Body of pancreas (tissue), 4 donors: ENCODE results near the gene OPRPN. TPM values are rescaled to one million over a fixed set of nuclear protein-coding genes. Genes with fewer than 3 reads are reported as not detected.

Experiments
- ATAC-seq: fragments of 150-250 bp; one replicate; pipeline ENCODE4 v1.9.1; 2016
- DNase-seq, 4 donors: peaks; one replicate each; pipeline ENCODE4 v3.0.0-alpha.2; 2019
- H3K27ac ChIP-seq, 4 donors: fragments of 200-600 bp; sonication (generic); 1 replicate in 3 of 4; 2 replicates in 1 of 4; pipeline versions ENCODE4 v1.5.1 to v1.6.1; 2016 to 2019; ENCODE audit warnings: mild to moderate bottlenecking in 1 of 4, mixed read lengths in 1 of 4, moderate library complexity in 1 of 4
- H3K27me3 ChIP-seq, 2 donors: fragments of 200-600 bp; sonication (generic); one replicate each; pipeline ENCODE4 v1.6.0; 2016; ENCODE audit warnings: mild to moderate bottlenecking in 1 of 2
- H3K36me3 ChIP-seq, 2 donors: fragments of 200-600 bp; sonication (generic); replicated peaks in 1 of 2; 2 replicates each; pipeline ENCODE4 v1.5.1; 2016; ENCODE audit warnings: low read depth in 2 of 2; ENCODE audit not compliant: insufficient read depth in 1 of 2
- H3K4me1 ChIP-seq: fragments of 200-600 bp; sonication (generic); one replicate; pipeline ENCODE4 v1.6.0; 2016
- H3K4me3 ChIP-seq, 2 donors: fragments of 200-600 bp; sonication (generic); 1 replicate in 1 of 2; 2 replicates in 1 of 2; pipeline ENCODE4 v1.5.1; 2016 to 2019
- H3K9me3 ChIP-seq, 3 donors: fragments of 200-600 bp; sonication (generic); 1 replicate in 2 of 3; 2 replicates in 1 of 3; pipeline ENCODE4 v1.5.1; 2016
- POLR2A ChIP-seq, 3 donors: fragments of 450-650 bp; IDR thresholded peaks; one replicate each; pipeline ENCODE4 v1.6.1; 2016; ENCODE audit warnings: antibody characterized with exemption in 3 of 3, mild to moderate bottlenecking in 2 of 3
- WGBS, 2 donors: methylation state at CpG; one replicate each; pipeline ENCODE4 v1.1.5; 2017; 5-methylcytosine and 5-hydroxymethylcytosine counted together
- intact Hi-C: fragments of 100-400 bp; cut with DNase I; formaldehyde crosslinking; loops from one replicate; pipeline ENCODE4 v1.15.1; 2023
- total RNA-seq, 2 donors: library from RNA; depleted of rRNA; stranded (reverse); fragments of >200 nt; gene quantifications; one replicate each; pipeline ENCODE4 v1.1.0, GENCODE V29; 2016
- TF ChIP-seq, protein P1 (sequence below), 7 experiments: fragments of 450-650 bp in 4 of 7; fragments of 200-600 bp in 3 of 7; sonication (generic) in 3 of 7; IDR thresholded peaks; one replicate each; pipeline ENCODE4 v1.5.1; 2016 to 2019; ENCODE audit warnings: antibody characterized with exemption in 7 of 7

OPRPN gene
- total RNA-seq, 2 donors from 2014 or later, result 2.1 TPM; not detected in 1

DNA sequence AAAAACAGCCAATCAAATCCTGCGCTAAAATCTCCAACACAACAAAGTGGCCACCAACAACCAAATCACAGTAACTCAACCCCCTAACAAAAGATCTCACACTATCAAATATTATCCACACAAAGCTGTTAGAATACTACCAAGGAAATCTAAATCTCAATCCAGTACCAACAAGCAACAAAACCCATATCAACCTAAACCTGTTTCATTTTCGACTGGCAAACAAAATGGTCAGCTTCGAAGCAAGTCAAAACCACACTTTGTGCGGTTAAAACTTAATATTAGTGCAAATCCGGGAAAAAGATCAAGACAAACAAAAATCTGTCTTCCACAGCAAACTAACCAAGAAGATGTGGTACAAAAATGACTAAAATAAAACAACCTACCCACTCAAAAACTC is 45.6 kb downstream of the OPRPN start:
- Histone ChIP-seq H3K9me3 (no peaks in the 10 kb centered on the region), H3K27me3 (no peaks in the 10 kb centered on the region), H3K27ac (no peak overlapping the region), H3K4me3 (no peak overlapping the region), H3K4me1 (no peaks in the 10 kb centered on the region), H3K36me3 (no peaks in the 10 kb centered on the region)
- TF ChIP-seq POLR2A (IDR thresholded peaks at IDR 0.05), result no peak
- TF ChIP-seq, protein P1, sequence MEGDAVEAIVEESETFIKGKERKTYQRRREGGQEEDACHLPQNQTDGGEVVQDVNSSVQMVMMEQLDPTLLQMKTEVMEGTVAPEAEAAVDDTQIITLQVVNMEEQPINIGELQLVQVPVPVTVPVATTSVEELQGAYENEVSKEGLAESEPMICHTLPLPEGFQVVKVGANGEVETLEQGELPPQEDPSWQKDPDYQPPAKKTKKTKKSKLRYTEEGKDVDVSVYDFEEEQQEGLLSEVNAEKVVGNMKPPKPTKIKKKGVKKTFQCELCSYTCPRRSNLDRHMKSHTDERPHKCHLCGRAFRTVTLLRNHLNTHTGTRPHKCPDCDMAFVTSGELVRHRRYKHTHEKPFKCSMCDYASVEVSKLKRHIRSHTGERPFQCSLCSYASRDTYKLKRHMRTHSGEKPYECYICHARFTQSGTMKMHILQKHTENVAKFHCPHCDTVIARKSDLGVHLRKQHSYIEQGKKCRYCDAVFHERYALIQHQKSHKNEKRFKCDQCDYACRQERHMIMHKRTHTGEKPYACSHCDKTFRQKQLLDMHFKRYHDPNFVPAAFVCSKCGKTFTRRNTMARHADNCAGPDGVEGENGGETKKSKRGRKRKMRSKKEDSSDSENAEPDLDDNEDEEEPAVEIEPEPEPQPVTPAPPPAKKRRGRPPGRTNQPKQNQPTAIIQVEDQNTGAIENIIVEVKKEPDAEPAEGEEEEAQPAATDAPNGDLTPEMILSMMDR (IDR thresholded peaks at IDR 0.05), result no peak
- ATAC-seq (no peak), DNase-seq (no peak)
- intact Hi-C loops, result no loop called here
- 80 to 85% methylated on average over 5 of the region's 5 CpGs for WGBS, 2 donors

DNA sequence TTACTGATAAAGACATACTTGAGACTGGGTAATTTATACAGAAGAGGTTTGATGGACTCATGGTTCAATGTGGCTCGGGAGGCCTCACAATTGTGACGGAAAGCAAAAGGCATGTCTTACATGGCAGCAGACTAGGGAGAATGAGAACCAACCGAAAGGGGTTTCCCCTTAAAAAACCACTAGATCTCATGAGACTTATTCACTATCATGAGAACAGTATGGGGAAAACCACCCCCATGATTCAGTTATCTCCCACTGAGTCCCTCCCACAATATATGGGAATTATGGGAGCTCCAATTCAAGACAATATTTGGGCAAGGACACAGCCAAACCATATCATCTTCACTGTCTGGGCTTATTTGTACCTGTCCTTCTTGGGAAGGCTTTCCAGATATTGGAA is 51.5 kb downstream of the OPRPN start:
- intact Hi-C loops, result no loop called here
- Histone ChIP-seq H3K4me1 (no peaks in the 10 kb centered on the region), H3K27ac (no peak overlapping the region), H3K9me3 (peaks cover 0 to 5% (median 0%) of the 10 kb centered on the region in 3 donors), H3K27me3 (no peaks in the 10 kb centered on the region), H3K4me3 (no peak overlapping the region), H3K36me3 (no peaks in the 10 kb centered on the region)
- WGBS, 2 donors, result 75 to 78% methylated on average over 3 of the region's 3 CpGs
- no peak for ATAC-seq
- TF ChIP-seq, protein P1 (IDR thresholded peaks at IDR 0.05), result no peak
- no peak for TF ChIP-seq POLR2A (IDR thresholded peaks at IDR 0.05)
- no peak for DNase-seq

DNA sequence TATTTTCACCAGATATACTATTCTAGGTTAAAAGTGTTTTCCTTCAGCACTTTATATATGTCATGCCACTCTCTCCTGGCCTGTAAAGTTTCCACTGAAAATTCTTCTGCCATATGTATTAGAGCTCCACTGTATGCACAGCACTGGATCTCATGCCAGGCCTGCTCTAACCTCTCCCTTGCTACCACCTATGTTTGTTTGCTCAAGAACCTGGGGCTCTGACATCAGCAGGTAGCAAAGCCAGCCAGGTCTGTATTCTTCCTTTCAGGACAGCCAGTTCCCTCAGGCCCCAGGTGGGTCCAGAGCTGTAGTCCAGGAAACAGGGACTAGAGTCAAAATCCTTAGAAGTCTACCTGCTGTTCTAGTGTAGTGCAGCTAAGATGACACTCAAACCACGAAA is 55.2 kb downstream of the OPRPN start:
- TF ChIP-seq POLR2A (IDR thresholded peaks at IDR 0.05), result no peak
- TF ChIP-seq, protein P1 (IDR thresholded peaks at IDR 0.05), result no peak
- no peaks in the 10 kb centered on the region for H3K4me1 ChIP-seq
- H3K36me3 ChIP-seq, result no peaks in the 10 kb centered on the region
- no peak overlapping the region for H3K4me3 ChIP-seq
- peaks cover 0 to 5% (median 0%) of the 10 kb centered on the region in 3 donors for H3K9me3 ChIP-seq
- H3K27me3 ChIP-seq, result no peaks in the 10 kb centered on the region
- intact Hi-C loops, result no loop called here
- H3K27ac ChIP-seq, result no peak overlapping the region
- no peak for DNase-seq
- no peak for ATAC-seq
- WGBS, 2 donors, result 0 to 20% methylated on average over 1 of the region's 1 CpG

Other genes starting within 250 kb of the OPRPN start
- not detected for gene PRR27, start 243.7 kb upstream of the OPRPN start, total RNA-seq
- gene ODAM, start 202.2 kb upstream of the OPRPN start, total RNA-seq, result 1 to 10 TPM in 1 of 2 donors, not detected in 1; 2.6 TPM
- gene FDCSP, start 171.8 kb upstream of the OPRPN start, total RNA-seq, result not detected
- not detected for gene CSN3, start 155.3 kb upstream of the OPRPN start, total RNA-seq
- gene CABS1, start 63.0 kb upstream of the OPRPN start, total RNA-seq, result not detected
- gene SMR3A, start 37.2 kb upstream of the OPRPN start, total RNA-seq, result not detected
- not detected for gene SMR3B, start 14.8 kb upstream of the OPRPN start, total RNA-seq
- not detected for gene MUC7, start 74.3 kb downstream of the OPRPN start, total RNA-seq
- gene AMTN, start 120.6 kb downstream of the OPRPN start, total RNA-seq, result not detected
- not detected for gene AMBN, start 194.3 kb downstream of the OPRPN start, total RNA-seq
- 1 to 10 TPM in 1 of 2 donors, under 1 TPM in 1; 0.99 to 2.3 TPM for gene ENAM, start 230.8 kb downstream of the OPRPN start, total RNA-seq